ENCODE measurements around the gene PES1.
"Not testable (repeated sequence)": the region's sequence is repeated elsewhere in the genome, so short reads cannot be mapped to it uniquely, and the experiment has no call there.

PES1 gene

GRCh38 chr22:30552719-30553118 lies 39.0 kb downstream of the PES1 start:
- TF ChIP-seq, protein P1, sequence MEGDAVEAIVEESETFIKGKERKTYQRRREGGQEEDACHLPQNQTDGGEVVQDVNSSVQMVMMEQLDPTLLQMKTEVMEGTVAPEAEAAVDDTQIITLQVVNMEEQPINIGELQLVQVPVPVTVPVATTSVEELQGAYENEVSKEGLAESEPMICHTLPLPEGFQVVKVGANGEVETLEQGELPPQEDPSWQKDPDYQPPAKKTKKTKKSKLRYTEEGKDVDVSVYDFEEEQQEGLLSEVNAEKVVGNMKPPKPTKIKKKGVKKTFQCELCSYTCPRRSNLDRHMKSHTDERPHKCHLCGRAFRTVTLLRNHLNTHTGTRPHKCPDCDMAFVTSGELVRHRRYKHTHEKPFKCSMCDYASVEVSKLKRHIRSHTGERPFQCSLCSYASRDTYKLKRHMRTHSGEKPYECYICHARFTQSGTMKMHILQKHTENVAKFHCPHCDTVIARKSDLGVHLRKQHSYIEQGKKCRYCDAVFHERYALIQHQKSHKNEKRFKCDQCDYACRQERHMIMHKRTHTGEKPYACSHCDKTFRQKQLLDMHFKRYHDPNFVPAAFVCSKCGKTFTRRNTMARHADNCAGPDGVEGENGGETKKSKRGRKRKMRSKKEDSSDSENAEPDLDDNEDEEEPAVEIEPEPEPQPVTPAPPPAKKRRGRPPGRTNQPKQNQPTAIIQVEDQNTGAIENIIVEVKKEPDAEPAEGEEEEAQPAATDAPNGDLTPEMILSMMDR (IDR thresholded peaks at IDR 0.05; ENCODE audit: insufficient read depth, low read depth, low read length, missing control alignments), result no peak
- H3K4me3 ChIP-seq (ENCODE audit: low read length), result no peak overlapping the region

GRCh38 chr22:30551813-30552212 lies 39.9 kb downstream of the PES1 start:
- H3K4me3 ChIP-seq (ENCODE audit: low read length); DNase-seq (ENCODE audit: low read depth): not testable (repeated sequence)

More at GRCh38 chr22:30552719-30553118, 39.0 kb downstream of the PES1 start:
- no peak for DNase-seq (ENCODE audit: low read depth)

- TF ChIP-seq, protein P1 (IDR thresholded peaks at IDR 0.05; ENCODE audit: insufficient read depth, low read depth, low read length, missing control alignments), result no peak
- no peak overlapping the region for H3K4me3 ChIP-seq (ENCODE audit: low read length)
- DNase-seq (ENCODE audit: low read depth), result no peak
These were observed 44.5 kb downstream of the PES1 start for GRCh38 chr22:30547188-30547587.

DNA sequence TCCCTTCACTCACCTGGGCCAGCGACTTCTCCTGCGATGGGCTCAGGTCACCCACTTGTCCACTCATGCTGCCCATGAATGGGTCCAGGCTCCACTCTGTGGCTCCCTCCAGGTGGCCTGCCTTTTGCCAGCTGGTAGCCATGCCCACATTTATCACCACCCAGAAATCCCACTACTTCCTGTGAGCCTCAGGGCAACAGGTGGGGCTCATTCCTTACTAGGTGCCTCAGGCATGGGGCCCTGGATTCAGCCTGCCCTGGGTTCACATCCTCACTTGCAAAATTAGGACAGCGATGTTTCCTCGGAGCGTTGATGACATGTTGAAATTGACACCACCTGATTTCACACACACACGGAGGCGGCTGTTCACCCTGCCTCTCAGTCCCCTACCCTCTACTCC lies 45.1 kb downstream of the PES1 start, which contains the start of gene SEC14L6:
Gene SEC14L6 (minus strand): TSS at position 126 of the 400 bp plus-strand sequence. CDS start 59 bp downstream, at position 67.
- DNase-seq (ENCODE audit: low read depth), result no peak
- no peak within 1 kb of the TSS for H3K4me3 ChIP-seq (ENCODE audit: low read length)
- TF ChIP-seq, protein P1 (IDR thresholded peaks at IDR 0.05; ENCODE audit: insufficient read depth, low read depth, low read length, missing control alignments), result no peak

DNA sequence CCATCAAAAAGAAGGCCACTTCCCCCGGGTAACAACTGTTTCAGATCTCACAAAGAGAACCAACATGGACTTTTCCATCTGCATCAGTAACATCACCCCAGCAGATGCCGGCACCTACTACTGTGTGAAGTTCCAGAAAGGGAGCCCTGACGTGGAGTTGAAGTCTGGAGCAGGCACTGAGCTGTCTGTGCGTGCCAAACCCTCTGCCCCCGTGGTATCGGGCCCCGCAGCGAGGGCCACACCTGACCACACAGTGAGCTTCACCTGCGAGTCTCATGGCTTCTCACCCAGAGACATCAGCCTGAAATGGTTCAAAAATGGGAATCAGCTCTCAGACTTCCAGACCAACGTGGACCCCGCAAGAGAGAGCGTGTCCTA lies 48.9 kb downstream of the PES1 start:
- TF ChIP-seq, protein P1 (IDR thresholded peaks at IDR 0.05; ENCODE audit: insufficient read depth, low read depth, low read length, missing control alignments), result no peak
- no peak overlapping the region for H3K4me3 ChIP-seq (ENCODE audit: low read length)

GRCh38 chr22:30541961-30542810 lies 49.5 kb downstream of the PES1 start:
- DNase-seq (ENCODE audit: low read depth), result no peak
- H3K4me3 ChIP-seq (ENCODE audit: low read length), result no peak overlapping the region
- TF ChIP-seq, protein P1 (IDR thresholded peaks at IDR 0.05; ENCODE audit: insufficient read depth, low read depth, low read length, missing control alignments), result no peak

More for the DNA sequence above, 48.9 kb downstream of the PES1 start:
- DNase-seq (ENCODE audit: low read depth), result no peak

DNA sequence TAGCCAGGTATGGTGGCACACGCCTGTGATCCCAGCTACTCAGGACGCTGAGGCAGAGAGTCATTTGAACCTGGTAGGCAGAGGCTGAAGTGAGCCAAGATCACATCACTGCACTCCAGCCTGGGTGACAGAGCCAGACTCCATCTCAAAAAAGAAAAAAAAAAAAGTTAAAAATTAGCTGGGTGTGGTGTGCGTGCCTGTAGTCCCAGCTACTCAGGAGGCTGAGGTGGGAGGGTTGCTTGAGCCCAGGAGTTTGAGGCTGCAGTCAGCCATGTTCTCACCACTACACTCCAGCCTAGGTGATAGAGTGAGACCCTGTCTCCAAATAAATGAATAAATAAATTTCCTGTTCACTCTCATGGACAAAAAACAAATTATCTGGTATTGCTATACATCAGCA lies 50.2 kb downstream of the PES1 start:
- not testable (repeated sequence) for H3K4me3 ChIP-seq (ENCODE audit: low read length); DNase-seq (ENCODE audit: low read depth)

- DNase-seq (ENCODE audit: low read depth), result no peak
- no peak overlapping the region for H3K4me3 ChIP-seq (ENCODE audit: low read length)
- TF ChIP-seq, protein P1 (IDR thresholded peaks at IDR 0.05; ENCODE audit: insufficient read depth, low read depth, low read length, missing control alignments), result no peak
These were observed 52.3 kb downstream of the PES1 start for GRCh38 chr22:30539368-30539767.
